ENCODE results near the gene DCUN1D5. TPM values are rescaled to one million over a fixed set of nuclear protein-coding genes. Genes with fewer than 3 reads are reported as not detected.

DCUN1D5 gene
- total RNA-seq (2014; rRNA removed; shearing (Covaris generic)): 81.6 and 106 TPM in 2 replicates

- peak; percentile 93 for DNase-seq (ENCODE audit: low read depth)
These were observed at the start of gene DCUN1D5 for GRCh38 chr11:103091801-103092524. Gene DCUN1D5 (minus strand): TSS chr11:103092160. CDS start chr11:103091872, 288 bp downstream.

GRCh38 chr11:103125462-103125861 lies 33.5 kb upstream of the DCUN1D5 start:
- no peak for DNase-seq (ENCODE audit: low read depth)

DNA sequence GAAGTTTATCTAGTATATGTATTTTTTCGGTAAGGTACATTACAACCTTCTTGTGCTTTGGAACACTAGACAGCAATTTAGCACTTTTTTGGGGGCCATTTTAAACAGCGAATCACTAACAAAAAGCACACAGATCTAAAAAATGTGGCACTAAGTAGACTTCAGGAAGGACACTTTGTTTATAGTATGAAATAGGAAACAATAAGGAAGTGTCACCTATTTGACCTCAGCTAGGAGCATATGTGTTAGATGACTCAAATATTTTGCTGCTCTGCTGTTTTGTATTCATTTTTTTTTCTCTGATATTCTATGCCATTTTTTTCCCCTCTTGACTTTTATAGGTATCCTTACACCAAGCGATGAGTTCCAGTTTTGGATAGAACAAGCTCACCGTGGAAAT lies 22.9 kb upstream of the DCUN1D5 start:
- no peak for DNase-seq (ENCODE audit: low read depth)

- no peak for DNase-seq (ENCODE audit: low read depth)
These were observed 20.4 kb upstream of the DCUN1D5 start for GRCh38 chr11:103112364-103112763.

- DNase-seq (ENCODE audit: low read depth): no peak
These were observed 19.4 kb upstream of the DCUN1D5 start for GRCh38 chr11:103111400-103111799.

DNA sequence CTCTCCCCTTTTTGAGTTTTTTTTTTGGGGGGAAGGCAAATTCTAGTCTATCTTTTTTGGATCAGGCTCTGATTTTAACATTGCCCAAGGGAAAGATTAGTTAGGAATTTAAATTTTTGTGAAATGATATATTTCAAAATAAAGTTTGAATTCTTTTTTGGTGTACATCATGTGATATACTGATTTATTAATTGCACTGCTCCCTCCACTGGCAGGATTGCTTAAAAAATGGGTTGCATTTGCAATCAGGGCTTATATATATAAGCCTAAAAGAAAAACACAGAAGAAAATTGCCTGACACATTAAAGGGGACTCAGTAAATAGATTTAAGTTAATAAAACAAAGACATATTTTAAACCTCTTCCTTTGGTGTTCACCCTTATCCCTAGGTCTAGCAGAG lies 18.4 kb upstream of the DCUN1D5 start:
- peak; percentile 34 for DNase-seq (ENCODE audit: low read depth)

DNA sequence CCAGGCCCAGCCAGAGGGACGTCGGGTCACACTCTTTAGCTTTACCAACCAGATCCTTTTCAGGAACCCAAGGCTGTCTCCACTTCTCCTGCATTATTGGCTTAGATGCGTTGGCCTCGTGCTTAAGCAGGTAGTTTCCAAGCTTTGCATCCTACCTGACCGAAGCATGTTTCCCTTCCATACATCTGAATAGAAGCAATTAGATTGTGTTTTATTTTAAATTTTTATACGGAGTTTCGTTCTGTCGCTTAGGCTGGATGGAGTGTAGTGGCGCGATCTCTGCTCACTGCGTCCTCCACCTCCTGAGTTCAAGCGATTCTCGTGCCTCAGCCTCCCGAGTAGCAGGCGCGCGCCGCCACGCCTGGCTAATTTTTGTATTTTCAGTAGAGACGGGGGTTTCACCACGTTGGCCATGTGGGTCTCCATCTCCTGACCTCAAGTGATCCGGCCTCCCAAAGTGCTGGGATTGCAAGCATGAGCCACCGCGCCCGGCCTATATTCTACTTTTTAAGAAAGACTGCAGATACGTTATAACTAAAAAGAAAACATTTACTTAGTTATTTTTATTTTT lies 17.9 kb upstream of the DCUN1D5 start:
- DNase-seq (ENCODE audit: low read depth): peak; percentile 11

GRCh38 chr11:103108933-103109817 lies 17.2 kb upstream of the DCUN1D5 start, which contains the start of gene DYNC2H1:
Gene DYNC2H1 (plus strand): TSS chr11:103109426. CDS start chr11:103109575, 149 bp downstream.
- peak; percentile 91 for DNase-seq (ENCODE audit: low read depth)

GRCh38 chr11:103097279-103097678 lies 5.3 kb upstream of the DCUN1D5 start:
- no peak for DNase-seq (ENCODE audit: low read depth)

DNA sequence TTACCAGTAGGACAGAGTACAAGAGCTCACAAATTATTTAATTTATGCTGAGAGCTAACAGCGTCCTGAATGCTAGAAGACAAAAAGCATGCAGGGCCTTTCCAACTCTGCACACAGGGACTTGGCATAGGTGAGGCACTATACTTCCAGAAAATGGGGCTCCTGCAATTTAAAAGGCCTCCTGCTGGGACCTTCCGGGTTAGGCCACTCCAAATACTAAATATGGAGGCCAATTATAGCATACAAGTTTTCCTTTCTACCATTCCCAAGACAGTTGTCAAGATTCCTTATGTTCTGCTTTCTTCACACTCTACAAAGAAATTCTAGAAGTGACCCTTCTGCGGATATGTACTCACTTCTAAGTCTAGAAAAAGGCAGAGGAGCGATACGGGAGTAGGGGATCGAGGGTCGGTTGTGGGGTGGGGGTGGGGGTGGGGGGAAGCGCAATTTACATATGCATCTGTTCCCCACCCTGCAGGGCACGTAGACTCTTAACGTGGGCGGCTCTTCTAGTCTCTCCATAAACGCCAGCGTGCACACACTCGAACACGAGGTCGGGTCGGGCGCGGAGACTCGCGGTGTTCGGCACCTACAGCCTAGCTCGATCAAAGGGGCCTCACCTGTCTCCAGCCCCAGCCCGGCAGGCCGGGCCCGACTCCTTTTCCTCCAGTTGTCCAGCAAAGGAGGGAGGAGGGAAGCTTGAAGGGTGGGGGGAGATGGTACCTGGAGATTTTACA lies 728 bp downstream of the DCUN1D5 start:
- peak; percentile 48 for DNase-seq (ENCODE audit: low read depth)

DNA sequence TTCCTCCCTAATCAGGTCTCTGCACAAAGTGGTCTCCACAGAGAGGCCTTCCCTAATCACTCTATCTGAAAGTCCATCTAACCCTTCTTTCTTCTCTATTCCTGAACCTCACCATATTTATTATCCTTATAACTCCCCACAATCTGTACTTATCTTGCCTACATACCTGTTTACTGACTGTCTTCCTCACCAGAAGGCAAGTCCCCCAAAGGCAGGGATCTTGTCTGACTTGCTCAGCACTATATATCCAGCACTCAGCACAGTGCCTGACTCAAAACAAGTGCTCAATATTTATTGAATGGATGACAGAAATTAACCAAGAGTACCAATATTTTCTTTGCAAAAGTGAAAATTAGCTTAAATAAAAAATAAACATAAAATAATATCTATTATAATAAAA lies 5.5 kb downstream of the DCUN1D5 start:
- no peak for DNase-seq (ENCODE audit: low read depth)

DNA sequence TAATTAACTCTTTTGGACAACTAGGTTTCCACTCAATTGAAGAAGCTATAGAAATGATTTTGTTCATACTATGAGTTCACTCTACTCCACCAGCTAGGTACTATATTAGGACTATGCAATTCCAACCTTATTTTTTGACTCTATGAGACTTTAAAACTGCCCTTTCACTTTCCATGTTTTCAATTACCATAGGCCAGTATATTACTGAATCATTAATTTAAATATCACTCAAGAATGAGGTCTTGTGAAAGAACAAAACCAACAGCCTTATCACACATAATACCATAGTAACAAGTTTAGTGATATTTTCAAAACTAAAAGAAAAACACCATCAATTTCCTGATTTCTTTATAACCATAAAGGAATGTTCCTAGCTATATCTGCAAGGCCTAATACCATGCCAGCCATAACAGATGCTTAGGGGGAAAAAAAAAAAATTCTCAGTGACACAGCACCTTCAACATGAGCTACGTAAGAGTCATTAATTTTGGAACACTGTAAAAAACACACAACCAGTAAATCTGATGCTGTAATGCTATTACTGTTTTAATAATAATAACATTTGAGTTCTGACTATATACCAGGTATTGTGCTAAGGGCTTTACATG lies 6.1 kb downstream of the DCUN1D5 start:
- DNase-seq (ENCODE audit: low read depth): no peak

DNA sequence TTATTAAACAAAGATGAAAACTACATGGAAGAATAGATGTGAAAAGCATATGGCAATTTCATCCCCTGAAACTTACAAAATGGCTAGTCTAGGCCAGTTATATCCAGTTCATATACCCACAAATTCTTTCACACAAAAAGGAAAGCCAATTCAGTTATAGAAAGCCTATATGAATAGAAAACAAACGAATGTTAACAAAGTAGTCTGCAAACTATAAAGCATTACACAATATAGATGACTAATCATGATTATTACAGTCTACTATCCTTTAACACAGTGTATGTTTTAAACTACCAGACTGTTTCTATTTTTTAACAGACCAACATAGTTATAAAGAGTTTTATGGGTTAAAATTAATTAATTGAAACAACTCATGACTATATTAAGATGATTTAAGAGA lies 12.1 kb downstream of the DCUN1D5 start:
- DNase-seq (ENCODE audit: low read depth): no peak

DNA sequence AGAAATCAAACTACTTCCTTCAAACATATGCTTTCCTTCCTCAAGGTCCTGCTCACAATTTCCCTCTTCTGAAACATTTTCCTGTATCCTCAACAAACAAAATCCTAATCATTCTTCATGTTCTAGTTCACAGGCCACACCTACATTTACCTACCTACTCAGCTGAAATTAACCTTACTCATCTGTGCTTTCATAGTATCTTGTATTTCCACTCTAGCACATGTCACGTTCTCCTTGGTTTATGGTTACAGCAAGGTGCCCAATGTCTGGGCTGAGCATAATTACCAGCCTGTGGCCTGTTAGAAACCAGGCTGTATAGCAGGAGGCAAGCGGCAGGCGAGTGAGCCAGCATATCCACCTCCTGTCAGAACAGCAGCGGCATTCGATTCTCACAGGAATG lies 13.2 kb downstream of the DCUN1D5 start:
- no peak for DNase-seq (ENCODE audit: low read depth)

DNA sequence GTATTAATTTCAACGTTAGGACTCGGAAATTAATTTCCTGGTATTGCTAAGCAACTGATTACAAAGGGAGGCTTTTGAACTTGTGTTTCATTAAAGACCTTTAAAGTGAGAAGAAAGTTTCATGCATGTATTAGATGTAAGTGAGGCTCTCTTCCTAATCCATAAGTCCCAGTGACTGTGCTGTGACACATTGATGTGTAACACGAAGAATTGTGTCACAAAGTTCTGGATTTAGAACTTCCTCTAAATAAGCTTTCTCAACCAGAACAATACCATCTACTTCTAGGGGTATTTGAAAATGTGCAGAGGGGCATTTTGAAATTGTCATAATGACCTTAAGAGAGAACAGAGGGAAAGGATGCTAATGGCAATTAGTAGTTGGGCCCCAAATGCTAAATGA lies 14.4 kb downstream of the DCUN1D5 start:
- DNase-seq (ENCODE audit: low read depth): no peak

DNA sequence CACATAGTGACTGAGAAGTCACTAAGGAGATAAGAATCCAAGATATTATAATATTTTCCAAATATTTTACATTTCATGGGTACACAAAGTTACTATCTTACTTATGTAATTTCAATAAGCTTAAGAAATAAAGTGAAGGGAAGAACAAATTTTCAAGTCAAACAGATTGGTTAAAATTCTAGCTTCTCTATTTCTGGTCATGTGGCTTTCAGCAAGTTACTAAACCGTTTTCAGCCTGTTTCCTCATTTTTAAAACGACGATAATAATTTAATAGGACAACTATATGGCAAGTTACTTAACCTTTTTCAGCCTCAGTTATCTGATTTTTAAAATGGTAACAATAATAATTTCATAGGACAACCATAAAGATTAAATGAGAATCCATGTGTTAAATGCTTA lies 15.6 kb downstream of the DCUN1D5 start:
- no peak for DNase-seq (ENCODE audit: low read depth)

DNA sequence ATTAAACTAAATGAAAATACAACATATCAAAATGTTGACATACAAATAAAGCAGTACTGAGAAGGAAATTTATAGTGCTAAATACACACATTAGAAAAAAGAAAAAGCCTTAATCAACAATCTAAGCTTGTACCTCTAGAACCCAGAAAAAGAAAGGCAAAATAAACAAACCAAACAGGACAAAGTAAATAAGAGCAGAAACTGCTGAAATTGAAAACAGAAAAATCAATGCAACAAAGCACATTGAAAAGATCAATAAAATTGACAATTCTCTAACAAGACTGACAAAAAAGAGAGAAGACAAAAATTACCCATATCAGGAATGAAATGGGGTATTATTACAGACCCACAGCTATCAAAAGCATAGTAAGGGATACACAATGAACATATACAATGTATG lies 21.0 kb downstream of the DCUN1D5 start:
- DNase-seq (ENCODE audit: low read depth): no peak

- no peak for DNase-seq (ENCODE audit: low read depth)
These were observed 21.8 kb downstream of the DCUN1D5 start for GRCh38 chr11:103070142-103070541.

GRCh38 chr11:103069367-103069766 lies 22.6 kb downstream of the DCUN1D5 start:
- DNase-seq (ENCODE audit: low read depth): no peak

- DNase-seq (ENCODE audit: low read depth): no peak
These were observed 24.8 kb downstream of the DCUN1D5 start for GRCh38 chr11:103067118-103067517.

DNA sequence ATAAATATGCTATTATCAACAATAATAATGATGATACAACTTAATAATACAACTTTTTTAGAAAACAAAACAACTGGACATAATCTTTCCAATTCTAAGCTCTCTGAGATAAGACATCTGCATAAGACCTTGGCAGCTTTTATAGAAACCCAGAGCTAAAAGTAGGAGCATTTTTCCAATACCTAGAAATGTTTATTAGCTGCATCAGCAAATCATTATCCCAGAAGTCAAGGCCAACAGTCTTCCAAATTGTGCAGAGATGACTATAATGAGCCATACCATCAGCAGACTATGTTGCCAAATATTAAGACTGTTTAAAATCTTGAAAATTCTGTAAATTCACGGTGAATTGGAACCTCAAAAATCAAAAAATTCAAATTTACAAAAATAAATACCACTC lies 30.3 kb downstream of the DCUN1D5 start:
- DNase-seq (ENCODE audit: low read depth): no peak
